ENCODE measurements around the gene OR12D3. TPM values are rescaled to one million over a fixed set of nuclear protein-coding genes. Genes with fewer than 3 reads are reported as not detected.

The OR12D3 gene
- total and polyA plus RNA-seq, 2 donors from 2014 or later, result not detected

DNA sequence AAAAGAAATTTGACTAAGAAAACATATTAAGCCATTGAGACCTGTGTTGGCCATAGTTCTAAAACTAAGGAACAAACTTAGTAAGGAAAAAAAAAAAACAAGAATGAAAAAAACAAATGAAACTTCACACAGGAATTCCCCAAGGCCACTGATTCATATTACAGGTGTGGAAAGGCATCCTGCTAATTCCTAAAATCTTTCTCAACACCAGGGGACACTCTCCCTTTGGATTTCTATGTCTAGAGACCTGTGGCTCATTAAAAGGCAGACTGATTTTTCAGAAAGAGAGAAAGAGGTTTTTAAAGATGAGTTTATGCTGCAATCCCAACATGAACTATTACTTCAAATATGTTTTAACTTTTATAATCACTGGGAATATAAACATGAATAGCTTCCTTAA lies 39.5 kb upstream of the OR12D3 start, which contains the start of gene OR12D1:
TSS of gene OR12D1 (plus strand) at position 341 of the 400 bp plus-strand sequence.
- Histone ChIP-seq H3K27me3 (ENCODE audit: control insufficient read depth, insufficient read depth, low read length) (no peaks in the 10 kb centered on the region), H3K27ac (ENCODE audit: low read depth in 2 of 2, low read length in 2 of 2) (no peak within 1 kb of the TSS), H3K4me3 (ENCODE audit: low read length in 3 of 3) (no peak within 1 kb of the TSS), H3K4me1 (ENCODE audit: control insufficient read depth in 2 of 3, insufficient read depth in 2 of 3, low read depth in 1 of 3, low read length in 3 of 3) (no peaks in the 10 kb centered on the region), H3K36me3 (ENCODE audit: control insufficient read depth in 2 of 3, insufficient read depth in 3 of 3, low read length in 3 of 3) (no peaks in the 10 kb centered on the region), H3K9ac (ENCODE audit: low read length in 3 of 3) (no peak within 1 kb of the TSS), H3K9me3 (ENCODE audit: control insufficient read depth in 2 of 3, insufficient read depth in 1 of 3, low read length in 3 of 3) (peaks cover 0 to 4% (median 0%) of the 10 kb centered on the region in 3 donors)
- intact Hi-C loops (cut with DNase I), result no loop called here
- DNase-seq (peak in 2 of 5 donors; percentile 1 to 10), FAIRE-seq (no peak)
- TF ChIP-seq, protein P1, sequence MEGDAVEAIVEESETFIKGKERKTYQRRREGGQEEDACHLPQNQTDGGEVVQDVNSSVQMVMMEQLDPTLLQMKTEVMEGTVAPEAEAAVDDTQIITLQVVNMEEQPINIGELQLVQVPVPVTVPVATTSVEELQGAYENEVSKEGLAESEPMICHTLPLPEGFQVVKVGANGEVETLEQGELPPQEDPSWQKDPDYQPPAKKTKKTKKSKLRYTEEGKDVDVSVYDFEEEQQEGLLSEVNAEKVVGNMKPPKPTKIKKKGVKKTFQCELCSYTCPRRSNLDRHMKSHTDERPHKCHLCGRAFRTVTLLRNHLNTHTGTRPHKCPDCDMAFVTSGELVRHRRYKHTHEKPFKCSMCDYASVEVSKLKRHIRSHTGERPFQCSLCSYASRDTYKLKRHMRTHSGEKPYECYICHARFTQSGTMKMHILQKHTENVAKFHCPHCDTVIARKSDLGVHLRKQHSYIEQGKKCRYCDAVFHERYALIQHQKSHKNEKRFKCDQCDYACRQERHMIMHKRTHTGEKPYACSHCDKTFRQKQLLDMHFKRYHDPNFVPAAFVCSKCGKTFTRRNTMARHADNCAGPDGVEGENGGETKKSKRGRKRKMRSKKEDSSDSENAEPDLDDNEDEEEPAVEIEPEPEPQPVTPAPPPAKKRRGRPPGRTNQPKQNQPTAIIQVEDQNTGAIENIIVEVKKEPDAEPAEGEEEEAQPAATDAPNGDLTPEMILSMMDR (IDR thresholded peaks at IDR 0.05; ENCODE audit: borderline replicate concordance, extremely low read depth, insufficient read depth), result no peak

DNA sequence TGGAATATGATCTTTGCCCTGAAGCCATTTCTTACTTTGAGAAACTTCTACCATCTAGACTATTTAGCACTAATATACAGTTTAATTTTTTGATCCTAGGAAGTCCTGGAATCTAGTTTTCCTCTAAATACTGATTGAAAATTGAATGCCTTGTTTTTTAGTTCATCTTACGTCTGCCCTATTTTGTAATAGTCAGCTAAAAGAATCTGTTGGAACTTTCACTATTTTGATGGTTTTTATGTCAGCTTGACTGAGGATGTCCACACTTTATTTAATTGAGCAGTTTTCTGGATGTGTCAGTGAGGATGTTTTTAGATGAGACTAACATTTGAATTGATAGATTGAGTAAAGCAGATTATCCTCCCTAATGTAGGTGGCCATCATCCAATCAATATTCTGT lies 28.7 kb upstream of the OR12D3 start:
- Histone ChIP-seq H3K27me3 (ENCODE audit: control insufficient read depth, insufficient read depth, low read length) (no peaks in the 10 kb centered on the region), H3K4me1 (ENCODE audit: control insufficient read depth in 2 of 3, insufficient read depth in 2 of 3, low read depth in 1 of 3, low read length in 3 of 3) (no peaks in the 10 kb centered on the region), H3K9me3 (ENCODE audit: control insufficient read depth in 2 of 3, insufficient read depth in 1 of 3, low read length in 3 of 3) (no peaks in the 10 kb centered on the region), H3K9ac (ENCODE audit: low read length in 3 of 3) (no peak overlapping the region), H3K4me3 (ENCODE audit: low read length in 3 of 3) (no peak overlapping the region), H3K27ac (ENCODE audit: low read depth in 2 of 2, low read length in 2 of 2) (no peak overlapping the region), H3K36me3 (ENCODE audit: control insufficient read depth in 2 of 3, insufficient read depth in 3 of 3, low read length in 3 of 3) (no peaks in the 10 kb centered on the region)
- no peak for DNase-seq
- no peak for FAIRE-seq
- intact Hi-C loops (cut with DNase I), result no loop called here
- TF ChIP-seq, protein P1 (IDR thresholded peaks at IDR 0.05; ENCODE audit: borderline replicate concordance, extremely low read depth, insufficient read depth), result no peak

DNA sequence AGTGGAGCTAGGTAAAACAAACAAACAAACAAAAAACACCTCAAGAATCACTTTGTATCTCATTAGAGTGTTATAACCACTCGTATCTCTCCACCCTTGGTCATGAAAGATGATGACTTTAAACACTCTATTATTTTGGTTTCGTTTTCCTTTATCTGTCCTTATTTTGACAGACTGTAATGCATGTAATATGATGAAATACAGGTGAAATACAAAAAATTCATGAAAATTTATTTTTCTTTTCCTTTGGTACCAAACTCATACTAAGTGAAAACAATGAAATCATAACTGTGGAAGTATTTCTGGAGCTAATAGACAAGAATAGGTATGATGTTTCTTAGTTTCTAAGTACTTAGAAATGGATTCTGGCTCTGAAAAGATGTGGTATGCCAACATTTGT lies 24.4 kb upstream of the OR12D3 start:
- FAIRE-seq (no peak), DNase-seq (no peak)
- TF ChIP-seq, protein P1 (IDR thresholded peaks at IDR 0.05; ENCODE audit: borderline replicate concordance, extremely low read depth, insufficient read depth), result no peak
- H3K27ac ChIP-seq (ENCODE audit: low read depth in 2 of 2, low read length in 2 of 2), result no peak overlapping the region
- H3K4me3 ChIP-seq (ENCODE audit: low read length in 3 of 3), result no peak overlapping the region
- H3K9me3 ChIP-seq (ENCODE audit: control insufficient read depth in 2 of 3, insufficient read depth in 1 of 3, low read length in 3 of 3), result no peaks in the 10 kb centered on the region
- H3K9ac ChIP-seq (ENCODE audit: low read length in 3 of 3), result no peak overlapping the region
- H3K36me3 ChIP-seq (ENCODE audit: control insufficient read depth in 2 of 3, insufficient read depth in 3 of 3, low read length in 3 of 3), result no peaks in the 10 kb centered on the region
- H3K4me1 ChIP-seq (ENCODE audit: control insufficient read depth in 2 of 3, insufficient read depth in 2 of 3, low read depth in 1 of 3, low read length in 3 of 3), result no peaks in the 10 kb centered on the region
- intact Hi-C loops (cut with DNase I), result no loop called here
- H3K27me3 ChIP-seq (ENCODE audit: control insufficient read depth, insufficient read depth, low read length), result no peaks in the 10 kb centered on the region

DNA sequence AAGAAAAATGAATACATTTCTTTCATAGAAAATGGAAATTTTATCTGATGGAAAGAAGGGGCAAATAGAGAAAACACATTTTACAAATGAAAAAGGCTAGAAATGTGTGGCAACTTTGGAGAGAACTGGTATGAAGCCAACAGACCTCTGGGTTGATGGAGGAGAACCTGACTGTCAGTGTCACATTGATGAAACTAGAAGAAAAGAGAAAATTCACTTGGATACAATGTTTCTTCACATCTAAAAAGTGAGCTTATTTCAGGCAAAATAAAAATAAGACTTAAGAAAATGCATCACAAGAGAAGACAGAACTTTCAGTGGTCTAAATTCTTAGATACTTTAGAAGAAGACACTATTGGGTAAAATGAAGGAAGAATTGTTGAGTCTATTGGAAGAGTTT lies 20.2 kb upstream of the OR12D3 start, which contains the start of gene OR12D2:
TSS of gene OR12D2 (plus strand) at position 301 of the 400 bp plus-strand sequence. CDS start 1,069 bp downstream, outside the sequence.
- intact Hi-C loops (cut with DNase I), result no loop called here
- no peaks in the 10 kb centered on the region for H3K27me3 ChIP-seq (ENCODE audit: control insufficient read depth, insufficient read depth, low read length)
- H3K27ac ChIP-seq (ENCODE audit: low read depth in 2 of 2, low read length in 2 of 2), result no peak within 1 kb of the TSS
- no peak for DNase-seq
- H3K9ac ChIP-seq (ENCODE audit: low read length in 3 of 3), result no peak within 1 kb of the TSS
- H3K4me3 ChIP-seq (ENCODE audit: low read length in 3 of 3), result no peak within 1 kb of the TSS
- H3K4me1 ChIP-seq (ENCODE audit: control insufficient read depth in 2 of 3, insufficient read depth in 2 of 3, low read depth in 1 of 3, low read length in 3 of 3), result no peaks in the 10 kb centered on the region
- TF ChIP-seq, protein P1 (IDR thresholded peaks at IDR 0.05; ENCODE audit: borderline replicate concordance, extremely low read depth, insufficient read depth), result no peak
- no peak for FAIRE-seq
- H3K36me3 ChIP-seq (ENCODE audit: control insufficient read depth in 2 of 3, insufficient read depth in 3 of 3, low read length in 3 of 3), result no peaks in the 10 kb centered on the region
- H3K9me3 ChIP-seq (ENCODE audit: control insufficient read depth in 2 of 3, insufficient read depth in 1 of 3, low read length in 3 of 3), result no peaks in the 10 kb centered on the region
